GM12878 (cell line): ENCODE results near the gene MYO15B. TPM values are rescaled to one million over a fixed set of nuclear protein-coding genes. Genes with fewer than 3 reads are reported as not detected.

Source experiments
- BACH1 ChIP-seq: fragments of 450-650 bp; IDR thresholded peaks from 2 replicates; pipeline ENCODE4 v1.6.1; 2017; ENCODE audit warnings: mild to moderate bottlenecking, borderline replicate concordance
- BRCA1 ChIP-seq: IDR thresholded peaks from 2 replicates; pipeline ENCODE4 v1.6.1; 2011; ENCODE audit warnings: low read depth, low read length, improper control_type of control experiment
- CEBPZ ChIP-seq: fragments of 150-350 bp; IDR thresholded peaks from 2 replicates; pipeline ENCODE4 v1.6.1; 2016; ENCODE audit warnings: low read depth, low read length
- CHD4 ChIP-seq: fragments of 200-600 bp; sonication (generic); IDR thresholded peaks from 2 replicates; pipeline ENCODE4 v1.6.1; 2016; ENCODE audit warnings: mild to moderate bottlenecking
- DPF2 ChIP-seq: fragments of 450-650 bp; IDR thresholded peaks from 2 replicates; pipeline ENCODE4 v1.6.1; 2017; ENCODE audit warnings: mild to moderate bottlenecking
- EP300 ChIP-seq, 2 experiments: fragments of 150-350 bp in 1 of 2; IDR thresholded peaks; 2 replicates each; pipeline ENCODE4 v1.6.1; 2011 to 2012; ENCODE audit warnings: low read depth in 2 of 2, low read length in 2 of 2, borderline replicate concordance in 1 of 2, improper control_type of control experiment in 1 of 2, inconsistent platforms in 1 of 2; ENCODE audit not compliant: control insufficient read depth in 1 of 2
- GATAD2B ChIP-seq: fragments of 450-650 bp; conservative IDR thresholded peaks from 2 replicates; pipeline ENCODE4 v1.6.1; 2017; ENCODE audit warnings: low read depth, mild to moderate bottlenecking, moderate library complexity
- HCFC1 ChIP-seq: fragments of 150-350 bp; IDR thresholded peaks from 2 replicates; pipeline ENCODE4 v1.6.1; 2014; ENCODE audit warnings: low read length
- IKZF1 ChIP-seq: fragments of 450-650 bp; conservative IDR thresholded peaks from 2 replicates; pipeline ENCODE4 v1.6.1; 2017; ENCODE audit warnings: antibody characterized with exemption, mild to moderate bottlenecking
- IRF3 ChIP-seq: fragments of 450-650 bp; IDR thresholded peaks from 2 replicates; pipeline ENCODE4 v1.6.1; 2014; ENCODE audit warnings: mild to moderate bottlenecking
- NFIC ChIP-seq: IDR thresholded peaks from 2 replicates; pipeline ENCODE4 v1.6.1; 2012; ENCODE audit warnings: low read depth, mild to moderate bottlenecking, inconsistent platforms, low read length, moderate library complexity
- NR2F1 ChIP-seq: fragments of 450-650 bp; conservative IDR thresholded peaks from 2 replicates; pipeline ENCODE4 v1.6.1; 2017; ENCODE audit warnings: mild to moderate bottlenecking
- POLR2AphosphoS2 ChIP-seq: IDR thresholded peaks from 2 replicates; pipeline ENCODE4 v1.6.1; 2011; ENCODE audit warnings: low read depth, mild to moderate bottlenecking, low read length, improper control_type of control experiment, moderate library complexity
- RELB ChIP-seq: fragments of 450-650 bp; IDR thresholded peaks from 2 replicates; pipeline ENCODE4 v1.6.1; 2017; ENCODE audit warnings: low read depth, mild to moderate bottlenecking, moderate library complexity
- SMC3 ChIP-seq: IDR thresholded peaks from 2 replicates; pipeline ENCODE4 v1.6.1; 2011; ENCODE audit warnings: low read length, improper control_type of control experiment, borderline replicate concordance
- WRNIP1 ChIP-seq: IDR thresholded peaks from 2 replicates; pipeline ENCODE4 v1.6.1; 2011; ENCODE audit warnings: low read depth, low read length, improper control_type of control experiment, borderline replicate concordance
- YY1 ChIP-seq: IDR thresholded peaks from 2 replicates; pipeline ENCODE4 v1.6.1; 2011; ENCODE audit warnings: low read depth, mild to moderate bottlenecking, low read length
- ZBTB4 ChIP-seq: fragments of 450-650 bp; formaldehyde crosslinking; IDR thresholded peaks from 2 replicates; pipeline ENCODE4 v1.4.0; 2022; ENCODE audit warnings: mild to moderate bottlenecking, moderate library complexity
- ZNF207 ChIP-seq: fragments of 450-650 bp; IDR thresholded peaks from 2 replicates; pipeline ENCODE4 v1.6.1; 2014; ENCODE audit warnings: antibody characterized with exemption, mild to moderate bottlenecking, borderline replicate concordance
- ZNF24 ChIP-seq: fragments of 450-650 bp; IDR thresholded peaks from 2 replicates; pipeline ENCODE4 v1.6.1; 2017; ENCODE audit warnings: antibody characterized with exemption, mild to moderate bottlenecking
- polyA plus RNA-seq, 11 experiments: library from polyadenylated mRNA; depleted of rRNA in 4 of 11; unstranded in 6 of 11; stranded (reverse) in 5 of 11; fragments of >200 nt; fragmentation: Nextera tagmentation in 4 of 11; fragmentation: Illumina TruSeq in 1 of 11; extraction: Ambion mirVana in 4 of 11; extraction: Trizol in 1 of 11; gene quantifications; 1 replicate in 1 of 11; 2 replicates in 10 of 11; pipeline versions ENCODE4 v1.2.1 to v1.2.3, GENCODE V29; 2011 to 2016; ENCODE audit warnings: inconsistent platforms in 2 of 11, missing spikeins in 2 of 11, low read depth in 1 of 11
- total RNA-seq, 4 experiments: library from RNA; depleted of rRNA in 3 of 4; stranded (reverse); fragments of >200 nt in 3 of 4; fragmentation: Illumina TruSeq in 1 of 4; extraction: Trizol in 1 of 4; gene quantifications; 2 replicates each; pipeline versions ENCODE4 v1.2.1 to v1.2.3, GENCODE V29; 2013 to 2021

The MYO15B gene
- total and polyA plus RNA-seq, 10 of the 15 experiments (the other 5 are each of a cell fraction or from before 2014, with no cell fraction given): 0.67 to 15.4 (median 2.3) TPM; not detected in 1

GRCh38 chr17:75589012-75589918 lies 1.7 kb downstream of the MYO15B start (continued):
- TF ChIP-seq ZBTB4 (no peak), NFIC (no peak), GATAD2B (peak; percentile 50; the same call in 1 of the 2 replicates), ZNF24 (no peak), WRNIP1 (no peak), POLR2AphosphoS2 (no peak), ZNF207 (0 out of 2 replicates have a peak, but pooled peaks have one; percentile 22), NR2F1 (peak; percentile 15; the same call in 1 of the 2 replicates), HCFC1 (no peak), IKZF1 (peak; percentile 36; the same call in 1 of the 2 replicates), YY1 (peak; percentile 7; the same call in 1 of the 2 replicates), BRCA1 (no peak), SMC3 (peak; percentile 42), EP300 (IDR thresholded peaks at IDR 0.05; ENCODE audit: borderline replicate concordance in 1 of 2, control insufficient read depth in 1 of 2, low read depth in 2 of 2, low read length in 2 of 2) (no peak), CEBPZ (no peak), DPF2 (peak; percentile 56), IRF3 (no peak), RELB (no peak), BACH1 (peak; percentile 31; the same call in 1 of the 2 replicates), CHD4 (no peak)
